Vagina (tissue), 2 donors: ENCODE measurements around the gene FAM83B. TPM values are rescaled to one million over a fixed set of nuclear protein-coding genes. Genes with fewer than 3 reads are reported as not detected.

ENCODE experiments used
- DNase-seq, 2 donors: peaks; one replicate each; pipeline ENCODE4 v3.0.0-alpha.2; 2017; ENCODE audit errors: extremely low spot score in 2 of 2
- H3K27ac ChIP-seq: fragments of 200-600 bp; sonication (generic); one replicate; pipeline ENCODE4 v1.5.1; 2019
- H3K27me3 ChIP-seq: fragments of 200-600 bp; sonication (generic); one replicate; pipeline ENCODE4 v1.5.1; 2019
- H3K36me3 ChIP-seq, 2 donors: fragments of 200-600 bp; sonication (generic); one replicate each; pipeline ENCODE4 v1.5.1; 2017 to 2019
- H3K4me1 ChIP-seq: fragments of 200-600 bp; sonication (generic); one replicate; pipeline ENCODE4 v1.5.1; 2019
- H3K4me3 ChIP-seq, 2 donors: fragments of 200-600 bp; sonication (generic); 1 replicate in 1 of 2; 2 replicates in 1 of 2; pipeline ENCODE4 v1.5.1; 2016 to 2019
- H3K9me3 ChIP-seq: fragments of 200-600 bp; sonication (generic); one replicate; pipeline ENCODE4 v1.5.1; 2019
- CTCF ChIP-seq, 3 experiments: fragments of 450-650 bp in 2 of 3; fragments of 200-600 bp in 1 of 3; sonication (generic) in 1 of 3; IDR thresholded peaks; one replicate each; pipeline ENCODE4 v1.5.1; 2017 to 2019; ENCODE audit warnings: antibody characterized with exemption in 3 of 3, mild to moderate bottlenecking in 2 of 3, moderate library complexity in 2 of 3
- POLR2A ChIP-seq, 2 donors: fragments of 450-650 bp; IDR thresholded peaks; one replicate each; pipeline ENCODE4 v1.6.1; 2017; ENCODE audit warnings: antibody characterized with exemption in 2 of 2, mild to moderate bottlenecking in 2 of 2, moderate library complexity in 2 of 2
- POLR2AphosphoS5 ChIP-seq, 2 donors: sonication (generic); formaldehyde crosslinking; IDR thresholded peaks; one replicate each; pipeline ENCODE4 v1.9.0; 2017; ENCODE audit warnings: antibody characterized with exemption in 2 of 2, mild to moderate bottlenecking in 2 of 2, low read depth in 1 of 2; ENCODE audit not compliant: insufficient read depth in 1 of 2
- intact Hi-C: fragments of 100-400 bp; cut with DNase I; formaldehyde crosslinking; loops from one replicate; pipeline ENCODE4 v1.15.1; 2023
- total RNA-seq: library from RNA; depleted of rRNA; stranded (reverse); fragments of >200 nt; gene quantifications from one replicate; pipeline ENCODE4 v1.2.3, GENCODE V29; 2016

Gene FAM83B
- total RNA-seq, 1 donor from 2014 or later, result 35.8 TPM

GRCh38 chr6:54932622-54933021 lies 86.1 kb downstream of the FAM83B start:
- H3K4me1 ChIP-seq, result no peaks in the 10 kb centered on the region
- intact Hi-C loops, result no loop called here
- TF ChIP-seq CTCF (IDR thresholded peaks at IDR 0.05) (no peak), POLR2A (IDR thresholded peaks at IDR 0.05) (no peak), POLR2AphosphoS5 (IDR thresholded peaks at IDR 0.05; ENCODE audit: insufficient read depth in 1 of 2, low read depth in 1 of 2) (no peak)
- no peaks in the 10 kb centered on the region for H3K36me3 ChIP-seq
- H3K27ac ChIP-seq, result no peak overlapping the region
- DNase-seq, result no peak
- no peak overlapping the region for H3K4me3 ChIP-seq
- no peaks in the 10 kb centered on the region for H3K27me3 ChIP-seq
- H3K9me3 ChIP-seq, result no peaks in the 10 kb centered on the region

GRCh38 chr6:54935739-54936138 lies 89.2 kb downstream of the FAM83B start:
- H3K9me3 ChIP-seq, result no peaks in the 10 kb centered on the region
- no peaks in the 10 kb centered on the region for H3K27me3 ChIP-seq
- intact Hi-C loops, result loop anchor here (2.0 kb wide), 1 partner anchor 17 kb away; no protein-coding TSS in a partner anchor
- no peaks in the 10 kb centered on the region for H3K4me1 ChIP-seq
- H3K36me3 ChIP-seq, result no peaks in the 10 kb centered on the region
- no peak for DNase-seq
- H3K27ac ChIP-seq, result no peak overlapping the region
- no peak for TF ChIP-seq POLR2A (IDR thresholded peaks at IDR 0.05)
- TF ChIP-seq CTCF (IDR thresholded peaks at IDR 0.05), result no peak
- peak in 1 of 2 donors; percentile 73 for TF ChIP-seq POLR2AphosphoS5 (IDR thresholded peaks at IDR 0.05; ENCODE audit: insufficient read depth in 1 of 2, low read depth in 1 of 2)
- no peak overlapping the region for H3K4me3 ChIP-seq

GRCh38 chr6:54937371-54937770 lies 90.8 kb downstream of the FAM83B start:
- no peak overlapping the region for H3K4me3 ChIP-seq
- TF ChIP-seq CTCF (IDR thresholded peaks at IDR 0.05), result no peak
- TF ChIP-seq POLR2AphosphoS5 (IDR thresholded peaks at IDR 0.05; ENCODE audit: insufficient read depth in 1 of 2, low read depth in 1 of 2), result no peak
- no peak for TF ChIP-seq POLR2A (IDR thresholded peaks at IDR 0.05)
- H3K36me3 ChIP-seq, result no peaks in the 10 kb centered on the region
- H3K9me3 ChIP-seq, result no peaks in the 10 kb centered on the region
- H3K4me1 ChIP-seq, result no peaks in the 10 kb centered on the region
- H3K27me3 ChIP-seq, result no peaks in the 10 kb centered on the region
- DNase-seq, result no peak
- intact Hi-C loops, result loop anchor here (2.0 kb wide), 1 partner anchor 15 kb away; no protein-coding TSS in a partner anchor
- H3K27ac ChIP-seq, result no peak overlapping the region

GRCh38 chr6:54957698-54958097 lies 111.1 kb downstream of the FAM83B start:
- Histone ChIP-seq H3K27ac (no peak overlapping the region), H3K4me3 (no peak overlapping the region)
- intact Hi-C loops, result no loop called here

More at GRCh38 chr6:54957698-54958097, 111.1 kb downstream of the FAM83B start:
- H3K4me1 ChIP-seq, result no peaks in the 10 kb centered on the region
- DNase-seq, result no peak
- no peaks in the 10 kb centered on the region for H3K36me3 ChIP-seq
- TF ChIP-seq POLR2AphosphoS5 (IDR thresholded peaks at IDR 0.05; ENCODE audit: insufficient read depth in 1 of 2, low read depth in 1 of 2) (no peak), POLR2A (IDR thresholded peaks at IDR 0.05) (no peak), CTCF (IDR thresholded peaks at IDR 0.05) (no peak)
- H3K9me3 ChIP-seq, result no peaks in the 10 kb centered on the region
- H3K27me3 ChIP-seq, result no peaks in the 10 kb centered on the region
